DMS114 treated with DMSO at 0.1 percent for 48 hours (cell line): ENCODE measurements around the gene RIMS1.

ENCODE experiments used
- DNase-seq: peaks from one replicate; lab custom pipeline; 2025; ENCODE audit not compliant: unreplicated experiment; lab: John Stamatoyannopoulos, UW

The RIMS1 gene

GRCh38 chr6:72238021-72238420 is 351.7 kb downstream of the RIMS1 start:
- no peak for DNase-seq

GRCh38 chr6:72238900-72239299 is 352.6 kb downstream of the RIMS1 start:
- DNase-seq: no peak

DNA sequence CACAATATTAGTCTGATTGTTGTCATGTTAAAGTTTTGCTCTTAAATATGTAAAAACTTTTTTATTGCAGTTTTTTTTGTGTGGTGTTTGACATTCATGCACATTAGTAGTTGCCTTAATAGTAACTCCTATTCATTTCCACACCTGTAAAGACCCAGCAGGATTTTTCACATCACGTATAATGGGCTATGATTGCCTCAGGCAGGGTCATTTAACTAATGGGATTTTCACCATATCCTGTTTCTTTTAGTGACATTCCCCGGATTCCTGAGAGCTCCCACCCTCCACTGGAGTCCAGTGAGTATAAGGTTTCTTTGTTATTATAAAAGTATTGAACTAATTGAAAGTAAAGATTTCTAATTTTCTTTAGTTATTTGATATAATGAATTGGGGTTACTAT is 359.2 kb downstream of the RIMS1 start:
- DNase-seq: no peak

GRCh38 chr6:72246926-72247325 is 360.6 kb downstream of the RIMS1 start:
- peak; percentile 12 for DNase-seq

- DNase-seq: no peak
Measured at GRCh38 chr6:72248621-72249020, 362.3 kb downstream of the RIMS1 start.

GRCh38 chr6:72250664-72251063 is 364.3 kb downstream of the RIMS1 start:
- DNase-seq: no peak

DNA sequence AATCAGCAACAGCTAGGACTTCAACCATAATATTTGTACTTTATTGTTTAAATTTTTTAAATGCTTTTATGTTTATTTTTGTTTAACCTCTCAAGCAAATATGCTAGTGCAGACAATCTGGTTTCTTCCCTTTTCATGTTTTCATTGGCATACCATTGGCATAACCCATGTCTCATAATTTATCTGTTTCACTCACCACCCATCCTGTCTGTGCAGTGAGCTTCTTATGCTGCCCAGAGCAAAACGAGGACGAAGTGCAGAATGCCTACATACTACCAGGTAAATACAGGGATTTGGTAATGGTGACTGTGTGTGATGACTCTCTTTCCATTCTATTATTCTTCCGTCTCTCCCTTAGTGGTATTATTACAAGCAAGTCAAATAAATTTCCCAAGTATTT is 374.1 kb downstream of the RIMS1 start:
- DNase-seq: no peak

DNA sequence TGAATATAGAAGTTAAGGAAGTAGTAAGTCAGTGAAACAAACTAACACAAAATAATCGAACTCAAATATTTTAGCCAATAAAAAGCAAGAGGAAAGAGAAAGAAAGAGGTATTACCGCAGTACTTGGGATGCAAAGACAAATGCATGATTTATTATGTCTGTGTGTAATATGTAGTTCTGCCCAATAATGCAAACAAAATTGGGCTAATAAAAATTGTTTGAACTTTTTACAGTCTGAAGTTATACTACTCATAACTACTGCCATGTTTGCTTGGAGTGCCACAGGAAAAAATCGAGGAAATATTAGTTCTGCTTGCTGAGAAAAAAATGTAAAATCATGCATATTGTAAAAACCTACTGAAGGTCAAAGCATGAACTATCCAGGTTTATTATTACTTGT is 375.2 kb downstream of the RIMS1 start:
- DNase-seq: no peak

- DNase-seq: no peak
Measured at GRCh38 chr6:72262254-72262653, 375.9 kb downstream of the RIMS1 start.

- DNase-seq: no peak
Measured at GRCh38 chr6:72267470-72267869, 381.1 kb downstream of the RIMS1 start.

GRCh38 chr6:72271531-72271930 is 385.2 kb downstream of the RIMS1 start:
- DNase-seq: no peak

- no peak for DNase-seq
Measured at GRCh38 chr6:72272958-72273357, 386.6 kb downstream of the RIMS1 start.

- DNase-seq: no peak
Measured at GRCh38 chr6:72275888-72276287, 389.5 kb downstream of the RIMS1 start.

DNA sequence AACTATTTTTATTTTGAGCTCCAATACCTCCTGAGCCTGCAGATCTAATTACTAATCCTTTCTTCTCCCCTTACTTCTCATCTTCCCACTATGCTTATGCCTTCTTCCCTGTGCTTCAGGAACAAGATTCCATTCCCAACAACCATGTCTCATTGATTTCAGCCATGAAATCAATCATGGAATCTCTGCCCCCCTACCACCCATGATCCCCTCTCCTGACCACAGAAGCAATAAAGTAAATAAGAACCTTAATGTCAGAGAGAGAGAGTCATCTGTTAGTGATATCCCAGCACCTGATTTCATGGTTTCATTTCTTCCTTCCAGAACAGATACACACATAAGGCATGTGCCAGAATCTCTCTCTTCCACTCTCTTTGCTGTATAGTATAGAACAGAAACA is 395.9 kb downstream of the RIMS1 start:
- no peak for DNase-seq

- DNase-seq: no peak
Measured at GRCh38 chr6:72283571-72283970, 397.2 kb downstream of the RIMS1 start.

- no peak for DNase-seq
Measured at GRCh38 chr6:72286911-72287311, 400.6 kb downstream of the RIMS1 start.

- DNase-seq: no peak
Measured at GRCh38 chr6:72287801-72288200, 401.5 kb downstream of the RIMS1 start.

DNA sequence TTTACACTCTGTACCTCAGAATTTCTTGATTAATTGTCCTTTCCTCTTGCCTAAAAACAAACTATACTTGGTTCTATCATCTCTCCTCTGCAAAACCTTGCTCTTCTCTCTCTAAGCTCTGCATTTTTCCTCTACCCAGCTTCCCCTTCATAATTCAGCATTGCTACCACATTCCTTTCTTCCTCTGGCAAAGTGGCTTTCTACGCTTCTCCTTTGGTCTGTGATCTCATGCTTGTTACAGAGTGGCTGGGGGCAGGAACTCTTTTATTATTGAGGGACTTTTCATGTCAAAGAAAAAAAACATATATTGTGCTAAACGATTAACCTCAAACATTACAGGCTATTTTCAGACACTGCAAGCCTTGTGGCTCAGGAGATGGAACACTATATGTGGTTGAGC is 402.2 kb downstream of the RIMS1 start:
- no peak for DNase-seq

GRCh38 chr6:72290620-72291019 is 404.3 kb downstream of the RIMS1 start:
- DNase-seq: no peak

DNA sequence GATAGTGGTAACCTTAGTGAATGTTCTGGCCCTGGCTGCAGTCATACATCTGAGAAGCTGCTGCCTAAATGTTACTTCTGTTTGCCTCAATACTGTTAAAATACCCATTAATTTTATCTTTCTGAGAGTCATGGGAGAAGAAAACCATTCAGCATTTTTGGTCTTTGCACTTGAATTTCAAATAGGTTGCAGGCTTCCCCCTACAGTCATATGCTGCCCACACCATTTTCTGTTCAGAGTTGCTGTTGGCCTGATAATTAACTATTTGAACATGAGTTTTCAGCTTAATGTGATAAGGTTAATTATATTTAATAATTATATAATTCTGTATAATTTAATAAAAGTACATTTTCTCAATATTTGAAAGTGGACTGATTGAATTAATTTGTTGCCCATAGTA is 410.0 kb downstream of the RIMS1 start:
- no peak for DNase-seq

- DNase-seq: no peak
Measured at GRCh38 chr6:72305971-72306370, 419.6 kb downstream of the RIMS1 start.

GRCh38 chr6:72316675-72317380 is 430.5 kb downstream of the RIMS1 start:
- DNase-seq: no peak

GRCh38 chr6:72321788-72322187 is 435.4 kb downstream of the RIMS1 start:
- no peak for DNase-seq
